ENCODE measurements around the gene DNAH7. TPM values are rescaled to one million over a fixed set of nuclear protein-coding genes. Genes with fewer than 3 reads are reported as not detected.

Gene DNAH7
- total and polyA plus RNA-seq, 9 donors: 0.30 to 27.3 (median 1.6) TPM

DNA sequence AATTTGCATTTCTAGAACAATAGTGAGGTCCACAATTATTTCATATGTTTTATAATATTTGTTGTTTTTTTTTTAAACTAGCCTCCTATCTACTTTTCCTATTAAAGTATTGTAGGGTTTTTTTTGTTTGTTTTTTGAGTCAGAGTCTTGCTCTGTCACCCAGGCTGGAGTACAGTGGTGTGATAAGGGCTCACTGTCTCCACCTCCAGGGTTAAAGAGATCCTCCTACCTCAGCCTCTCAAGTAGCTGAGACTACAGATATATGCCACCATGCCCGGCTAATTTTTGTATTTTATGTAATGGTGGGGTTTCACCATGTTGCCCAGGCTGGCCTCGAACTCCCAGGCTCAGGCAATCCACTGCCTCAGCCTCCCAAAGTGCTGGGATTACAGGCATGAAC, 289.1 kb downstream of the DNAH7 start:
- WGBS, 3 donors: 86 to 90% (median 90%) methylated on average over 2 of the region's 2 CpGs
- DNase-seq: no peak
- Histone ChIP-seq H3K4me1 (ENCODE audit: insufficient read depth) (no peaks in the 10 kb centered on the region), H3K9me3 (no peaks in the 10 kb centered on the region), H3K27me3 (no peaks in the 10 kb centered on the region), H3K27ac (no peak overlapping the region), H3K4me3 (no peak overlapping the region), H3K36me3 (no peaks in the 10 kb centered on the region)
- TF ChIP-seq EP300 (IDR thresholded peaks at IDR 0.05) (no peak), POLR2A (IDR thresholded peaks at IDR 0.05) (no peak)
- TF ChIP-seq, protein P1, sequence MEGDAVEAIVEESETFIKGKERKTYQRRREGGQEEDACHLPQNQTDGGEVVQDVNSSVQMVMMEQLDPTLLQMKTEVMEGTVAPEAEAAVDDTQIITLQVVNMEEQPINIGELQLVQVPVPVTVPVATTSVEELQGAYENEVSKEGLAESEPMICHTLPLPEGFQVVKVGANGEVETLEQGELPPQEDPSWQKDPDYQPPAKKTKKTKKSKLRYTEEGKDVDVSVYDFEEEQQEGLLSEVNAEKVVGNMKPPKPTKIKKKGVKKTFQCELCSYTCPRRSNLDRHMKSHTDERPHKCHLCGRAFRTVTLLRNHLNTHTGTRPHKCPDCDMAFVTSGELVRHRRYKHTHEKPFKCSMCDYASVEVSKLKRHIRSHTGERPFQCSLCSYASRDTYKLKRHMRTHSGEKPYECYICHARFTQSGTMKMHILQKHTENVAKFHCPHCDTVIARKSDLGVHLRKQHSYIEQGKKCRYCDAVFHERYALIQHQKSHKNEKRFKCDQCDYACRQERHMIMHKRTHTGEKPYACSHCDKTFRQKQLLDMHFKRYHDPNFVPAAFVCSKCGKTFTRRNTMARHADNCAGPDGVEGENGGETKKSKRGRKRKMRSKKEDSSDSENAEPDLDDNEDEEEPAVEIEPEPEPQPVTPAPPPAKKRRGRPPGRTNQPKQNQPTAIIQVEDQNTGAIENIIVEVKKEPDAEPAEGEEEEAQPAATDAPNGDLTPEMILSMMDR (IDR thresholded peaks at IDR 0.05): no peak
- intact Hi-C loops (cut with DNase I): no loop called here

GRCh38 chr2:195769975-195770374, 298.7 kb downstream of the DNAH7 start:
- intact Hi-C loops (cut with DNase I): no loop called here

GRCh38 chr2:195768431-195768830, 300.2 kb downstream of the DNAH7 start:
- no peaks in the 10 kb centered on the region for H3K9me3 ChIP-seq
- DNase-seq: no peak
- no peaks in the 10 kb centered on the region for H3K4me1 ChIP-seq (ENCODE audit: insufficient read depth)
- no peak overlapping the region for H3K27ac ChIP-seq
- H3K36me3 ChIP-seq: no peaks in the 10 kb centered on the region
- TF ChIP-seq POLR2A (IDR thresholded peaks at IDR 0.05): no peak
- TF ChIP-seq EP300 (IDR thresholded peaks at IDR 0.05): no peak
- TF ChIP-seq, protein P1 (IDR thresholded peaks at IDR 0.05): no peak
- no peak overlapping the region for H3K4me3 ChIP-seq
- intact Hi-C loops (cut with DNase I): no loop called here
- WGBS, 3 donors: 59 to 73% (median 59%) methylated on average over 2 of the region's 2 CpGs
- no peaks in the 10 kb centered on the region for H3K27me3 ChIP-seq

More at GRCh38 chr2:195769975-195770374, 298.7 kb downstream of the DNAH7 start:
- TF ChIP-seq POLR2A (IDR thresholded peaks at IDR 0.05) (no peak), EP300 (IDR thresholded peaks at IDR 0.05) (no peak)
- TF ChIP-seq, protein P1 (IDR thresholded peaks at IDR 0.05): no peak
- H3K9me3 ChIP-seq: no peaks in the 10 kb centered on the region
- H3K36me3 ChIP-seq: no peaks in the 10 kb centered on the region
- H3K4me1 ChIP-seq (ENCODE audit: insufficient read depth): no peaks in the 10 kb centered on the region
- no peak for DNase-seq
- H3K27ac ChIP-seq: no peak overlapping the region
- no peaks in the 10 kb centered on the region for H3K27me3 ChIP-seq
- H3K4me3 ChIP-seq: no peak overlapping the region

DNA sequence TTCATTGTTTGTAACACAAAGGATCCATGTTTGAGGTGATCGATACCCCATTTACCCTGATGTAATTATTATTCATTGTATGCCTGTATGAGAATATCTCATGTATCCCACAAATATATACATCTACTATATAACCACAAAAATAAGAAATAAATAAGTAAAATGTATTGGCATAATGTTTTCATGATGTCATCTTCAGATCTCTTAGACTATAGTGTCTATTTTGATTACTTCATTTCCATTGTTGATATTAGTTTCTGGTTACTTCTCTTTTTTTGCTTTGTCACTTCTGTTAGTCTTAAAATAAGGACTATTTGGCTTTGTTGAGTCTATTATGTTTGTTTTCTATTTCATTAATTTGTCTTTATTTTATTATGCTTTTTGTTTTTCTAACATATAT, 301.9 kb downstream of the DNAH7 start:
- DNase-seq: no peak
- Histone ChIP-seq H3K27me3 (no peaks in the 10 kb centered on the region), H3K27ac (no peak overlapping the region), H3K4me3 (no peak overlapping the region), H3K9me3 (no peaks in the 10 kb centered on the region), H3K36me3 (no peaks in the 10 kb centered on the region), H3K4me1 (ENCODE audit: insufficient read depth) (no peaks in the 10 kb centered on the region)
- TF ChIP-seq EP300 (IDR thresholded peaks at IDR 0.05): no peak
- TF ChIP-seq, protein P1 (IDR thresholded peaks at IDR 0.05): no peak
- no peak for TF ChIP-seq POLR2A (IDR thresholded peaks at IDR 0.05)
- intact Hi-C loops (cut with DNase I): no loop called here
- WGBS, 3 donors: 94 to 99% (median 96%) methylated on average over 1 of the region's 1 CpG

DNA sequence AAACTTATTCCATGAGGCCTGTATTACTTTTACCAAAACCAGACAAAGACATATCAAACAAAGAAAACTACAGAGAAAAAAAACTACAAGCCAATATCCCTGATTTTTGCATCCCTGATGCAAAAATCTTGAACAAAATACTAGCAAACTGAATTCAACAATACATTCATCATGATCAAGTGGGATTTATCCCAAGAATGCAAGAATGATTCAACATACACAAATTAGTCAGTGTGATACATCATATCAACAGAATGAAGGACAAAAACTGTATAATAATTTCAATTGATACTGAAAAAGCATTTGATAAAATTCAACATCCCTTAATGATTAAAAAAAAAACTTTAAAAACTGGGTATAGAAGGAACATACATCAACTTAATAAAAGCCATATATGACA, 304.8 kb downstream of the DNAH7 start:
- no peak overlapping the region for H3K4me3 ChIP-seq
- H3K9me3 ChIP-seq: no peaks in the 10 kb centered on the region
- intact Hi-C loops (cut with DNase I): no loop called here
- DNase-seq: no peak
- no peaks in the 10 kb centered on the region for H3K36me3 ChIP-seq
- TF ChIP-seq, protein P1 (IDR thresholded peaks at IDR 0.05): no peak
- TF ChIP-seq POLR2A (IDR thresholded peaks at IDR 0.05) (no peak), EP300 (IDR thresholded peaks at IDR 0.05) (no peak)
- no peaks in the 10 kb centered on the region for H3K4me1 ChIP-seq (ENCODE audit: insufficient read depth)
- no peak overlapping the region for H3K27ac ChIP-seq
- no peaks in the 10 kb centered on the region for H3K27me3 ChIP-seq

All from ovary (tissue), 9 donors.